HepG2 (cell line): ENCODE measurements around the gene PLA1A. TPM values are rescaled to one million over a fixed set of nuclear protein-coding genes. Genes with fewer than 3 reads are reported as not detected.

Source experiments
- ATAC-seq: fragments of 200-7000 bp; cut with Tn5 transposase; 3 replicates; pipeline ENCODE4 v1.9.1; 2020; ENCODE audit warnings: mild to moderate bottlenecking, moderate library complexity
- BruUV-seq: library from RNA; stranded (reverse); fragments of 400-500 nt; replicated peaks from 2 replicates; lab custom pipeline; 2021; lab: Mats Ljungman, UMichigan
- CTCF ChIA-PET: fragments of 300-600 bp; formaldehyde crosslinking; extraction: SDS; loops from one replicate; lab custom pipeline; 2021; ENCODE audit warnings: low total read pairs, inconsistent platforms, low intra/inter-chr PET ratio; lab: Yijun Ruan, JAX
- POLR2A ChIA-PET: fragments of 350-600 bp; sonication (Branson Sonifier 250); formaldehyde crosslinking; loops from one replicate; lab custom pipeline; 2020; ENCODE audit warnings: antibody characterized with exemption, inconsistent platforms; lab: Yijun Ruan, JAX
- DNase-seq: peaks from one replicate; pipeline ENCODE4 v3.0.0-alpha.2; 2015; ENCODE audit warnings: low spot score
- FAIRE-seq: peaks from 3 replicates; lab custom pipeline; 2011; peaks lifted over from hg19 to GRCh38; lab: Jason Lieb, UNC
- H2AFZ ChIP-seq: one replicate; pipeline ENCODE4 v1.6.1; 2011; ENCODE audit warnings: low read length, inconsistent platforms
- H3K27ac ChIP-seq: fragments of 300-600 bp; 3 replicates; pipeline ENCODE4 v1.8.0; 2011; ENCODE audit warnings: mixed run types, mild to moderate bottlenecking, mixed read lengths, low read length, inconsistent platforms; ENCODE audit not compliant: insufficient read depth; ENCODE audit errors: extremely low read length
- H3K27me3 ChIP-seq, 2 experiments: fragments of 200-600 bp in 1 of 2; 2 replicates in 1 of 2; 3 replicates in 1 of 2; pipeline versions ENCODE4 v1.6.0 to v1.8.0; 2011; ENCODE audit warnings: low read length in 2 of 2, mild to moderate bottlenecking in 2 of 2, moderate library complexity in 2 of 2, inconsistent platforms in 1 of 2; ENCODE audit not compliant: insufficient read depth in 2 of 2, control insufficient read depth in 1 of 2
- H3K36me3 ChIP-seq, 2 experiments: fragments of 200-600 bp in 1 of 2; replicated peaks in 1 of 2; 2 replicates in 1 of 2; 3 replicates in 1 of 2; pipeline versions ENCODE4 v1.5.1 to v1.8.0; 2011; ENCODE audit warnings: low read length in 2 of 2, inconsistent platforms in 1 of 2; ENCODE audit not compliant: insufficient read depth in 2 of 2, control insufficient read depth in 1 of 2
- H3K4me1 ChIP-seq: 2 replicates; pipeline ENCODE4 v1.5.1; 2012; ENCODE audit warnings: low read length, inconsistent platforms; ENCODE audit not compliant: insufficient read depth
- H3K4me2 ChIP-seq: 2 replicates; pipeline ENCODE4 v1.6.0; 2011; ENCODE audit warnings: low read depth, low read length, inconsistent platforms
- H3K4me3 ChIP-seq, 3 experiments: fragments of 200-600 bp in 1 of 3; sonication (generic), shearing (Covaris generic) in 1 of 3; replicated peaks in 1 of 3; 2 replicates each; pipeline ENCODE4 v1.5.1; 2011 to 2016; ENCODE audit warnings: low read length in 3 of 3, inconsistent platforms in 2 of 3, low read depth in 2 of 3, mild to moderate bottlenecking in 2 of 3, control low read depth in 1 of 3, mixed read lengths in 1 of 3; ENCODE audit not compliant: insufficient read depth in 1 of 3
- H3K79me2 ChIP-seq: one replicate; pipeline ENCODE4 v1.6.1; 2011; ENCODE audit warnings: low read length, inconsistent platforms; ENCODE audit not compliant: insufficient read depth
- H3K9ac ChIP-seq: 2 replicates; pipeline ENCODE4 v1.6.0; 2011; ENCODE audit warnings: mild to moderate bottlenecking, low read depth, low read length, inconsistent platforms; ENCODE audit not compliant: insufficient read depth
- H3K9me3 ChIP-seq: 2 replicates; pipeline ENCODE4 v1.5.1; 2012; ENCODE audit warnings: mild to moderate bottlenecking, low read length
- H4K20me1 ChIP-seq: 2 replicates; pipeline ENCODE4 v1.6.0; 2011; ENCODE audit warnings: inconsistent platforms, mild to moderate bottlenecking, low read length, moderate library complexity; ENCODE audit not compliant: insufficient read depth
- LCORL ChIP-seq, 2 experiments: fragments of 450-650 bp in 1 of 2; sonication (generic) in 1 of 2; formaldehyde crosslinking in 1 of 2; IDR thresholded peaks; 2 replicates each; pipeline versions ENCODE4 v1.5.0 to v1.6.1; 2017 to 2020; ENCODE audit warnings: antibody characterized with exemption in 1 of 2, missing genetic modification reagents in 1 of 2
- MTF1 ChIP-seq: sonication (generic); formaldehyde crosslinking; IDR thresholded peaks from 2 replicates; pipeline ENCODE4 v1.5.0; 2020; ENCODE audit warnings: missing genetic modification reagents
- NR2F1 ChIP-seq, 2 experiments: fragments of 450-650 bp in 1 of 2; formaldehyde crosslinking in 1 of 2; IDR thresholded peaks; 2 replicates each; pipeline versions ENCODE4 v1.5.0 to v1.6.1; 2016 to 2020; ENCODE audit warnings: mild to moderate bottlenecking in 1 of 2, missing compliant biosample characterization in 1 of 2, missing genetic modification reagents in 1 of 2, moderate library complexity in 1 of 2
- REPIN1 ChIP-seq: sonication (generic); formaldehyde crosslinking; IDR thresholded peaks from 2 replicates; pipeline ENCODE4 v1.8.0; 2022; ENCODE audit warnings: missing genetic modification reagents, low read depth, mild to moderate bottlenecking, borderline replicate concordance
- SNAPC2 ChIP-seq: sonication (generic); formaldehyde crosslinking; IDR thresholded peaks from 2 replicates; pipeline ENCODE4 v1.8.1; 2022; ENCODE audit warnings: mild to moderate bottlenecking, missing genetic modification reagents
- ZNF143 ChIP-seq: sonication (generic); formaldehyde crosslinking; IDR thresholded peaks from 2 replicates; pipeline ENCODE4 v1.4.0; 2020; ENCODE audit warnings: missing genetic modification reagents
- ZNF282 ChIP-seq: fragments of 450-650 bp; IDR thresholded peaks from 2 replicates; pipeline ENCODE4 v1.6.1; 2018; ENCODE audit not compliant: partially characterized antibody
- ZNF430 ChIP-seq: sonication (generic); formaldehyde crosslinking; IDR thresholded peaks from 2 replicates; pipeline ENCODE4 v1.9.0; 2021; ENCODE audit warnings: mild to moderate bottlenecking, missing genetic modification reagents
- ZNF564 ChIP-seq: sonication (generic); formaldehyde crosslinking; IDR thresholded peaks from 2 replicates; pipeline ENCODE4 v1.8.1; 2023; ENCODE audit warnings: mild to moderate bottlenecking, missing genetic modification reagents
- WGBS: methylation state at CpG from one replicate; pipeline ENCODE4 v1.1.6; 2017; ENCODE audit warnings: low lambda C conversion rate; 5-methylcytosine and 5-hydroxymethylcytosine counted together
- in situ Hi-C: cut with HindIII; loops from 2 replicates; pipeline ENCODE4 v1.10.0; 2017; ENCODE audit warnings: low pct_unique_long_range_greater_than_20kb; ENCODE audit not compliant: extremely low pct_ligation_motif_present
- intact Hi-C: fragments of 100-400 bp; cut with micrococcal nuclease; formaldehyde crosslinking; loops from one replicate; pipeline ENCODE4 v1.10.0; 2022; ENCODE audit not compliant: unreplicated experiment
- polyA plus RNA-seq, 8 experiments: library from polyadenylated mRNA; depleted of rRNA in 3 of 8; stranded (reverse) in 7 of 8; unstranded in 1 of 8; fragments of >200 nt; fragmentation: Illumina TruSeq in 4 of 8; extraction: Trizol in 4 of 8; gene quantifications; 2 replicates each; pipeline versions ENCODE4 v1.2.1 to v1.2.3, GENCODE V29; 2011 to 2016; ENCODE audit warnings: low read depth in 4 of 8, missing spikeins in 1 of 8, mixed read lengths in 1 of 8; ENCODE audit not compliant: insufficient read depth in 1 of 8
- total RNA-seq, 5 experiments: library from RNA; depleted of rRNA; stranded (reverse); fragments of >200 nt; fragmentation: Illumina TruSeq; extraction: Trizol; gene quantifications; 2 replicates each; pipeline ENCODE4 v1.2.3, GENCODE V29; 2016; ENCODE audit warnings: low read depth in 1 of 5

PLA1A gene
- total and polyA plus RNA-seq, 2 of the 13 experiments (the other 11 are each of a cell fraction or from before 2014, with no cell fraction given) = 0.11 to 0.18 TPM

- FAIRE-seq (no peak), ATAC-seq (no peak), DNase-seq (no peak)
- Histone ChIP-seq H3K27ac (no peak overlapping the region), H3K4me1 (peaks cover 5% of the 10 kb centered on the region; the same call in 1 of the 2 replicates), H3K27me3 (no peaks in the 10 kb centered on the region; a peak in 1 of 5 replicates), H3K36me3 (no peaks in the 10 kb centered on the region), H3K9me3 (no peaks in the 10 kb centered on the region), H3K9ac (no peak overlapping the region), H4K20me1 (no peaks in the 10 kb centered on the region), H3K4me3 (no peak overlapping the region), H3K79me2 (no peaks in the 10 kb centered on the region), H3K4me2 (no peak overlapping the region), H2AFZ (no peak overlapping the region)
- ChIA-PET CTCF (no interaction called here), POLR2A (no interaction called here)
- TF ChIP-seq SNAPC2 (CRISPR knock-in tag) = no peak
- no peak for TF ChIP-seq ZNF430 (CRISPR knock-in tag)
- TF ChIP-seq ZNF143 (CRISPR knock-in tag) = no peak
- TF ChIP-seq MTF1 (CRISPR knock-in tag) = no peak
- TF ChIP-seq ZNF564 (CRISPR knock-in tag) = no peak
- intact Hi-C loops (no loop called here), in situ Hi-C loops (no loop called here)
- 0% methylated on average over 1 of the region's 1 CpG for WGBS
- no TSS peak for BruUV-seq
These were observed 5.0 kb downstream of the PLA1A start for GRCh38 chr3:119602676-119603075.

GRCh38 chr3:119604878-119605277 lies 7.2 kb downstream of the PLA1A start:
- no peaks in the 10 kb centered on the region for H4K20me1 ChIP-seq
- FAIRE-seq = no peak
- DNase-seq = no peak
- POLR2A ChIA-PET = no interaction called here
- TF ChIP-seq LCORL (IDR thresholded peaks at IDR 0.05) = no peak
- TF ChIP-seq LCORL (CRISPR knock-in tag; IDR thresholded peaks at IDR 0.05) = no peak
- no peak for TF ChIP-seq ZNF282
- TF ChIP-seq NR2F1 (CRISPR knock-in tag; IDR thresholded peaks at IDR 0.05) = no peak
- TF ChIP-seq REPIN1 (CRISPR knock-in tag) = no peak
- CTCF ChIA-PET = no interaction called here
- ATAC-seq = no peak
- no TSS peak for BruUV-seq
- no peaks in the 10 kb centered on the region; a peak in 1 of 5 replicates for H3K27me3 ChIP-seq
- no peaks in the 10 kb centered on the region for H3K36me3 ChIP-seq
- in situ Hi-C loops (no loop called here), intact Hi-C loops (no loop called here)
- no peak overlapping the region for H2AFZ ChIP-seq
- H3K4me2 ChIP-seq = no peak overlapping the region
- no peak overlapping the region for H3K4me3 ChIP-seq
- H3K9ac ChIP-seq = no peak overlapping the region
- H3K9me3 ChIP-seq = no peaks in the 10 kb centered on the region
- no peaks in the 10 kb centered on the region for H3K4me1 ChIP-seq
- 0% methylated on average over 1 of the region's 1 CpG for WGBS
- no peaks in the 10 kb centered on the region for H3K79me2 ChIP-seq
- no peak overlapping the region for H3K27ac ChIP-seq
